K562 (cell line): ENCODE results near the gene MESP1. TPM values are rescaled to one million over a fixed set of nuclear protein-coding genes. Genes with fewer than 3 reads are reported as not detected.
A peak's percentile ranks its signal among the peaks of the same experiment; 100 is the strongest.

Experiments used
- ARHGAP35 ChIP-seq: fragments of 450-650 bp; IDR thresholded peaks from 2 replicates; pipeline ENCODE4 v1.6.1; 2018; ENCODE audit not compliant: partially characterized antibody
- ATF4 ChIP-seq: fragments of 450-650 bp; formaldehyde crosslinking; IDR thresholded peaks from 2 replicates; pipeline ENCODE4 v1.4.0; 2022; ENCODE audit warnings: mild to moderate bottlenecking, moderate library complexity
- CBX8 ChIP-seq: fragments of 200-600 bp; sonication (generic); IDR thresholded peaks from 2 replicates; pipeline ENCODE4 v1.6.1; 2012; ENCODE audit warnings: borderline replicate concordance, mixed run types, low read depth, mild to moderate bottlenecking, moderate library complexity, mixed read lengths, low read length, control low read depth, inconsistent platforms; ENCODE audit not compliant: poor library complexity, severe bottlenecking; ENCODE audit errors: extremely low read depth
- CHCHD3 ChIP-seq: fragments of 250-450 bp; sonication (Bioruptor Pico); IDR thresholded peaks from 2 replicates; pipeline ENCODE4 v2.1.2; 2022; ENCODE audit warnings: mild to moderate bottlenecking
- E2F8 ChIP-seq: fragments of 450-650 bp; IDR thresholded peaks from 2 replicates; pipeline ENCODE4 v1.7.1; 2018; ENCODE audit warnings: mild to moderate bottlenecking, low read depth; ENCODE audit not compliant: partially characterized antibody
- HSF4 ChIP-seq: fragments of 250-450 bp; sonication (Bioruptor Pico); IDR thresholded peaks from 2 replicates; pipeline ENCODE4 v2.1.2; 2022; ENCODE audit warnings: mild to moderate bottlenecking, moderate library complexity, borderline replicate concordance
- MAZ ChIP-seq, 2 experiments: fragments of 450-650 bp in 1 of 2; sonication (generic) in 1 of 2; formaldehyde crosslinking; IDR thresholded peaks in 1 of 2; conservative IDR thresholded peaks in 1 of 2; 2 replicates each; pipeline versions ENCODE4 v1.4.0 to v1.5.0; 2020; ENCODE audit warnings: mild to moderate bottlenecking in 1 of 2, missing genetic modification reagents in 1 of 2
- NR4A1 ChIP-seq, 2 experiments: fragments of 250-450 bp in 1 of 2; fragments of 450-650 bp in 1 of 2; sonication (Bioruptor Pico) in 1 of 2; IDR thresholded peaks; 2 replicates each; pipeline versions ENCODE4 v1.4.0 to v1.6.1; 2016 to 2020; ENCODE audit warnings: mild to moderate bottlenecking in 2 of 2, missing compliant biosample characterization in 1 of 2, missing genetic modification characterization in 1 of 2, moderate library complexity in 1 of 2
- PPARD ChIP-seq: fragments of 250-450 bp; sonication (Bioruptor Pico); IDR thresholded peaks from 2 replicates; pipeline ENCODE4 v1.8.0; 2022; ENCODE audit warnings: inconsistent platforms, mild to moderate bottlenecking, moderate library complexity
- RERE ChIP-seq: sonication (generic); formaldehyde crosslinking; IDR thresholded peaks from 2 replicates; pipeline ENCODE4 v1.8.0; 2023; ENCODE audit warnings: missing genetic modification reagents, mild to moderate bottlenecking, borderline replicate concordance
- SMARCB1 ChIP-seq: IDR thresholded peaks from 2 replicates; pipeline ENCODE4 v1.6.1; 2011; ENCODE audit warnings: improper control_type of control experiment, low read depth; ENCODE audit not compliant: insufficient read length
- SMC3 ChIP-seq: conservative IDR thresholded peaks from 2 replicates; pipeline ENCODE4 v1.6.1; 2011; ENCODE audit warnings: low read depth, low read length, improper control_type of control experiment; ENCODE audit not compliant: insufficient read depth
- SOX6 ChIP-seq: fragments of 450-650 bp; IDR thresholded peaks from 2 replicates; pipeline ENCODE4 v1.6.1; 2014; ENCODE audit warnings: mild to moderate bottlenecking
- U2AF2 ChIP-seq: fragments of 200-400 bp; formaldehyde crosslinking; optimal IDR thresholded peaks from 2 replicates; pipeline ENCODE3; 2017; ENCODE audit warnings: low read depth, mild to moderate bottlenecking, low read length
- polyA plus RNA-seq, 8 experiments: library from polyadenylated mRNA; depleted of rRNA in 4 of 8; stranded (reverse) in 5 of 8; unstranded in 3 of 8; fragments of >200 nt; fragmentation: Nextera tagmentation in 2 of 8; fragmentation: Illumina TruSeq in 1 of 8; extraction: Ambion mirVana in 2 of 8; extraction: Trizol in 1 of 8; gene quantifications; 2 replicates each; pipeline versions ENCODE4 v1.2.1 to v1.2.3, GENCODE V29; 2011 to 2014; ENCODE audit warnings: inconsistent platforms in 1 of 8, missing spikeins in 1 of 8
- total RNA-seq, 7 experiments: library from RNA; depleted of rRNA in 6 of 7; stranded (reverse); fragments of >200 nt in 6 of 7; fragmentation: Illumina TruSeq in 2 of 7; extraction: Trizol in 2 of 7; gene quantifications; 2 replicates each; pipeline versions ENCODE4 v1.2.1 to v1.2.3, GENCODE V29; 2011 to 2021; ENCODE audit warnings: low replicate concordance in 1 of 7
- TF ChIP-seq, protein P1 (sequence below): fragments of 250-450 bp; sonication (Bioruptor Pico); IDR thresholded peaks from 2 replicates; pipeline ENCODE4 v1.8.0; 2021; ENCODE audit warnings: mild to moderate bottlenecking, moderate library complexity

MESP1 gene
- total and polyA plus RNA-seq, 9 of the 15 experiments (the other 6 are each of a cell fraction or from before 2014, with no cell fraction given), result 0.14 to 1.1 (median 0.36) TPM; not detected in 4

DNA sequence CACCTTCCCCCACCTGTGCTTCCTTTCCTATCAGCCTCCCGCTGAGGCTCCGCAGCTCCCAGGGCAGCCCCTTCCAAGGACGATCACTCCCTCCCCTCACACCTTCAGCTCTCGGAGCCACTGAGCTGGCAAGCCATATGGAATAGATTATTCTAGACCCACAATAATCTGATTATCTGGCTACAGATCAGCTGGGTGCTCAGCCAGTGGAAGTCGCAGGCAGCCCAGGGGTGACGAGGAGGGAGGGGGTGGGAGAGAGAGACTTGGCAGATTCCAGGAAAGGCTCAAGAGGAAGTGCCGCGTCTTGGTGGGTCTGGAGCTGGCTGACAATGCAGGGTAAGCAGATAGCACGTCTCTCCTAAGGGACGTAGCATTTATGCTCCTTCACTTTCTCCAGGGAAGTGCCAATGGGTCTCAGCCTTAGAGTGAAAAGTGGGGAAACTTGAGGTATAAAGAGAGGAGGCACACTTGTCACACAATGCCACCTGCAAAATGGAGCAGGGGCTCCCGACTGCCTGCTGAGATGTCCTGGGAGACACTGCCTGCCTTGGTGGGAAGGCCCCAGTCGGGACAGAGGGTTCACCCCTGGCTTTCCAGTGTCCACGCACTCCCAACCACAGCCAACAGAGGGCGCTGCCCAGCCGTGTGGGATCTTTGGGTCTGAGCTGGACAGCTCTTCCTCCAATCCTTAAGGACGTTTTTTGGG lies 9.4 kb upstream of the MESP1 start (continued):
- TF ChIP-seq NR4A1 (CRISPR knock-in tag; IDR thresholded peaks at IDR 0.05) (0 out of 2 replicates have a peak, but pooled peaks have one; percentile 60), NR4A1 (tag; IDR thresholded peaks at IDR 0.05) (0 out of 2 replicates have a peak, but pooled peaks have one; percentile 28), RERE (no peak), SMC3 (peak; percentile 87), ATF4 (CRISPR knock-in tag) (no peak), SMARCB1 (no peak), MAZ (CRISPR knock-in tag; conservative IDR thresholded peaks at IDR 0.05 in 1 of 2, IDR thresholded peaks at IDR 0.05 in 1 of 2) (peak; percentile 73 to 77; a peak in 3 of 4 replicates), PPARD (CRISPR knock-in tag) (no peak), ARHGAP35 (no peak), HSF4 (CRISPR knock-in tag) (no peak), E2F8 (peak; percentile 41), CBX8 (no peak), U2AF2 (no peak), SOX6 (0 out of 2 replicates have a peak, but pooled peaks have one; percentile 48), CHCHD3 (CRISPR knock-in tag) (no peak)
- TF ChIP-seq, protein P1, sequence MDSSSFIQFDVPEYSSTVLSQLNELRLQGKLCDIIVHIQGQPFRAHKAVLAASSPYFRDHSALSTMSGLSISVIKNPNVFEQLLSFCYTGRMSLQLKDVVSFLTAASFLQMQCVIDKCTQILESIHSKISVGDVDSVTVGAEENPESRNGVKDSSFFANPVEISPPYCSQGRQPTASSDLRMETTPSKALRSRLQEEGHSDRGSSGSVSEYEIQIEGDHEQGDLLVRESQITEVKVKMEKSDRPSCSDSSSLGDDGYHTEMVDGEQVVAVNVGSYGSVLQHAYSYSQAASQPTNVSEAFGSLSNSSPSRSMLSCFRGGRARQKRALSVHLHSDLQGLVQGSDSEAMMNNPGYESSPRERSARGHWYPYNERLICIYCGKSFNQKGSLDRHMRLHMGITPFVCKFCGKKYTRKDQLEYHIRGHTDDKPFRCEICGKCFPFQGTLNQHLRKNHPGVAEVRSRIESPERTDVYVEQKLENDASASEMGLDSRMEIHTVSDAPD (CRISPR knock-in tag), result no peak
